GM20000 (cell line): ENCODE results near the gene DEDD.

ENCODE experiments used
- DNase-seq: peaks from one replicate; pipeline ENCODE4 v3.0.0; 2012; ENCODE audit warnings: low spot score
- TF ChIP-seq, protein P1 (sequence below): IDR thresholded peaks from 2 replicates; pipeline ENCODE4 v1.5.1; 2012; ENCODE audit warnings: mild to moderate bottlenecking, control low read depth; ENCODE audit errors: extremely low read depth, missing control alignments

DEDD gene

DNA sequence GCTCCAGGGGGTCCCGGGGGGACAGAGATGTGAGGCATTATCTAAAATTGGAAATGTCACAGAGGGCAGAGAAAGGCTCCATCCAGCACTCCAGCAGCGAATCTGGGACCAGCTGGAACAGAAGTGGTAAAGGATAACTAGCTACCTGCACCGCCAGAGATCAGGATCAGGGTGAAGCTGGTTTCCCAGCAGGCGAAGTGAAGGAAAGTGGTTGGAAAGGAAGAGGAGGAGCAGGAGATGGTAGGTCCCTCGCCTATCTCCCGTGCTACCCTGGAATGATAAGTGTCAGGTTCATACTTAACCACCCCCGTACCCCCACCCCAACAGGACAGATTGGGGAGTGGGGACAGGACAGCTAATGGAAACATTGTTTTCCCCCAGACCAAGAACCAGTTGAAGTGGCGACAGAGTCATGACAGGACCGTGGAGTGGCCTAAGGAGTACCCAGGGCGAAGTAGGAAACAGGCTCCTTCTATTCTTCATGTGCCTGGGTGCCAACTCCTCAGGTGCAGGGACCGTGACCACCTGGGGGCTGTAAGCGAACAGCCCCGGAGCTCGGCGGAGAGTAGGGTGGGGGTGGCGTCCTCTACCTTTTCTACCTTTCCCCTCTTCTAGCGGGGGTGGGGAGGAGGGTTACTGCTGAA, 44.1 kb upstream of the DEDD start:
- TF ChIP-seq, protein P1, sequence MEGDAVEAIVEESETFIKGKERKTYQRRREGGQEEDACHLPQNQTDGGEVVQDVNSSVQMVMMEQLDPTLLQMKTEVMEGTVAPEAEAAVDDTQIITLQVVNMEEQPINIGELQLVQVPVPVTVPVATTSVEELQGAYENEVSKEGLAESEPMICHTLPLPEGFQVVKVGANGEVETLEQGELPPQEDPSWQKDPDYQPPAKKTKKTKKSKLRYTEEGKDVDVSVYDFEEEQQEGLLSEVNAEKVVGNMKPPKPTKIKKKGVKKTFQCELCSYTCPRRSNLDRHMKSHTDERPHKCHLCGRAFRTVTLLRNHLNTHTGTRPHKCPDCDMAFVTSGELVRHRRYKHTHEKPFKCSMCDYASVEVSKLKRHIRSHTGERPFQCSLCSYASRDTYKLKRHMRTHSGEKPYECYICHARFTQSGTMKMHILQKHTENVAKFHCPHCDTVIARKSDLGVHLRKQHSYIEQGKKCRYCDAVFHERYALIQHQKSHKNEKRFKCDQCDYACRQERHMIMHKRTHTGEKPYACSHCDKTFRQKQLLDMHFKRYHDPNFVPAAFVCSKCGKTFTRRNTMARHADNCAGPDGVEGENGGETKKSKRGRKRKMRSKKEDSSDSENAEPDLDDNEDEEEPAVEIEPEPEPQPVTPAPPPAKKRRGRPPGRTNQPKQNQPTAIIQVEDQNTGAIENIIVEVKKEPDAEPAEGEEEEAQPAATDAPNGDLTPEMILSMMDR = no peak

DNA sequence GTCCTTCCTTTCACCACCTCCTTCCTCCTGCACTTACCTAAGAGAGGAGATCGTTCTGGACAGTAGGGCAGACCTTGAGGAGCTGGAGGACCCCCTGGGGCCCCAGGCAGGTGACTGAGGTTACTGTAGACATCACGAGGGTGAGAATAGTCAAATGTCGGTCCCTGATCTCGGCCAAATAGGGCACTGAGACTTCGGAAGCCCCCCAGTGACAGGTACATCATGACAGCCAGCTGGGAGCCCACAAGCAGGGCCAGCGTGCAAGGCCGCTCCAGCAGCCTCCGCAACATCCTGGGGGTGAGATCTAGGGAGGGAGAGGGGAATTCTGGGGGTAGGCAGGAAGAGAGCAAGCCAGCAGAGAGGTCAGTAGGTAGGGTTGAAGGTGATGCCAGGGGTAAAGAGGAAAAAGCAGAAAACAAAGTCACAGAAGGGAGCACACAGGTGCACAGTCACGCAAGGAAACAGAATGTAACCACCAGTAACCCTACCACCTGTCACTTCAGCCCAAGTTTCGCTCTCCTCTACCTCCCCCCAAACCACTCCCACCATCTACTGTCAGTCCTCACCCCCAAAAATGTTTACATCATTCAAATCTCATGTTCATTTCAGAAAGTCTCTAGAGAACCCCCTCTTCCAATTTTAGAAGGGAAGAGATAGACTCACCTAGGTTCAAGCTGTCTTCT, 43.4 kb upstream of the DEDD start:
- TF ChIP-seq, protein P1 = no peak

More for the DNA sequence above, 44.1 kb upstream of the DEDD start:
- no peak for DNase-seq

GRCh38 chr1:161174911-161175310, 42.4 kb upstream of the DEDD start:
- TF ChIP-seq, protein P1 = no peak
- no peak for DNase-seq

More for the DNA sequence above, 43.4 kb upstream of the DEDD start:
- DNase-seq = no peak

DNA sequence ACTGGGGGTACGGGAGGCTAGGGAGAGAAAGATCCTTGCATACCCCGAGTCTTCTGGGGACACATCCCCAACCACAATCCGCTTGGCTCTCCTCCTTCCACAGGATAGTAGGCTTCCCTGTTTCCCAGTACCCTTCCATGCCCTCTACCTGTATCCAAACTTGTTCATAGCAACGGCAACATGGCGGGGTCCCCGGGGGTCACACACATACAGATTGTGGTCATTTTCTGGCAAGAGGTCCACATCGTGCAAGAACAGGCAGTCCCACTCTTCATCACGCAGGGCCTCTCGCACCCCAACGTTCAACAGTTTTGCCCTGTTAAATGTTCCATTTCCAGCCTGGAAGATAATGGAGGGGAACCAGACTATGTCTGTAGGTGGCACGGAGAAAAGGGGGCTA, 41.2 kb upstream of the DEDD start:
- no peak for DNase-seq

GRCh38 chr1:161172776-161173376, 40.4 kb upstream of the DEDD start:
- TF ChIP-seq, protein P1 = no peak
- DNase-seq = no peak

More for the DNA sequence above, 41.2 kb upstream of the DEDD start:
- TF ChIP-seq, protein P1 = no peak

DNA sequence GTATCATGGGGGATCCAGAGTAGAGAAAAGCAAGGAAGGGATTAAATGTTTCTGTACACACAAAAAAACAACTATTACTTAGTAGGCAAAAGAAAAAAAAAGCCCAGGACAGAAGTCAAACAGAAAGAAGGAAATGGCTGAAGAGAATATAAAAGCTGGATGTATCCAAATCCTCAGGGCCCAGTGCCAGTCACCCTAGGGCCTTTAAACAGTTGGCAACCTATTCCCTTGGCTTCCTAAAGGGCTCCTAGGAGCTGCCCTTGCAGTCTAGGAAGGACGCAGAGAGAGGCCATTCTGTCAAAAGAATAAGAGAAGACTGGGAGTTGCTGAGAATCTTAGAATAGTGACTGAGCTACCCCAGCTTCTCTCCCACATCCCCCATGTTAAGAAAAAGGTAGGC, 39.9 kb upstream of the DEDD start:
- DNase-seq = no peak
- TF ChIP-seq, protein P1 = no peak

DNA sequence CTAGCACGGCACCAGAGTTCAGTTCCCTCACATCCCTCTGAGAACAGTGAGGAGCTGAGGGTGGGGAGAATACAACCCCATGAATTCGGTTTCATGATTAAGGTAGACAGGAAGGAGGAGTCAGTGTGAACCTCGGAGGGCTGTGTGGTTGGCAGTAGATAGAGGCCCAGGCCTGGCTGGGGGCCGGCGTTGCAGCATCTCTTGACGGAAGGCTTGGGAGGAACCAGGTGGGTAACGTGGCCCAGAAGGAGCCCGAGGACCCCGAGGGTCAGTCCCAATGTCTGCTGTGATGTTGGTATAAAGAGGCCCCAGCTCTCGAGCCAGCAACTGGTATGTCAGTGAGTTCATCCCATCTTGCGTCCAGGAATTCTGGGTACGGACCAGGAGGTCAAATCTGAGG, 39.2 kb upstream of the DEDD start:
- no peak for DNase-seq
- TF ChIP-seq, protein P1 = no peak
